RWPE1 (cell line): Measurements from ENCODE around the gene CRELD2.

Experiments used
- CTCF ChIA-PET: fragments of 350-600 bp; sonication (Branson Sonifier 250); formaldehyde crosslinking; extraction: SDS; loops from one replicate; lab custom pipeline; 2021; lab: Yijun Ruan, JAX
- POLR2A ChIA-PET: fragments of 400-600 bp; formaldehyde crosslinking; extraction: SDS; loops from one replicate; lab custom pipeline; 2020; ENCODE audit warnings: antibody characterized with exemption; ENCODE audit not compliant: low non-redundant PET; lab: Yijun Ruan, JAX
- DNase-seq: peaks from one replicate; pipeline ENCODE4 v3.0.0; 2012; ENCODE audit warnings: low spot score
- H3K27ac ChIP-seq: fragments of 450-650 bp; 2 replicates; pipeline ENCODE4 v1.5.1; 2017
- TF ChIP-seq, protein P1 (sequence below): fragments of 450-650 bp; conservative IDR thresholded peaks from 2 replicates; pipeline ENCODE4 v1.5.1; 2017; ENCODE audit warnings: low read depth, mild to moderate bottlenecking

CRELD2 gene

GRCh38 chr22:49922484-49922883, 4.0 kb downstream of the CRELD2 start:
- ChIA-PET POLR2A (no interaction called here), CTCF (no interaction called here)
- DNase-seq: no peak
- H3K27ac ChIP-seq: peak overlapping the region; percentile 37
- TF ChIP-seq, protein P1, sequence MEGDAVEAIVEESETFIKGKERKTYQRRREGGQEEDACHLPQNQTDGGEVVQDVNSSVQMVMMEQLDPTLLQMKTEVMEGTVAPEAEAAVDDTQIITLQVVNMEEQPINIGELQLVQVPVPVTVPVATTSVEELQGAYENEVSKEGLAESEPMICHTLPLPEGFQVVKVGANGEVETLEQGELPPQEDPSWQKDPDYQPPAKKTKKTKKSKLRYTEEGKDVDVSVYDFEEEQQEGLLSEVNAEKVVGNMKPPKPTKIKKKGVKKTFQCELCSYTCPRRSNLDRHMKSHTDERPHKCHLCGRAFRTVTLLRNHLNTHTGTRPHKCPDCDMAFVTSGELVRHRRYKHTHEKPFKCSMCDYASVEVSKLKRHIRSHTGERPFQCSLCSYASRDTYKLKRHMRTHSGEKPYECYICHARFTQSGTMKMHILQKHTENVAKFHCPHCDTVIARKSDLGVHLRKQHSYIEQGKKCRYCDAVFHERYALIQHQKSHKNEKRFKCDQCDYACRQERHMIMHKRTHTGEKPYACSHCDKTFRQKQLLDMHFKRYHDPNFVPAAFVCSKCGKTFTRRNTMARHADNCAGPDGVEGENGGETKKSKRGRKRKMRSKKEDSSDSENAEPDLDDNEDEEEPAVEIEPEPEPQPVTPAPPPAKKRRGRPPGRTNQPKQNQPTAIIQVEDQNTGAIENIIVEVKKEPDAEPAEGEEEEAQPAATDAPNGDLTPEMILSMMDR: no peak

- TF ChIP-seq, protein P1: no peak
- ChIA-PET CTCF (no interaction called here), POLR2A (no interaction called here)
- no peak for DNase-seq
- H3K27ac ChIP-seq: peak overlapping the region; percentile 16; the same call in 1 of the 2 replicates
Measured at GRCh38 chr22:49922926-49923325, 4.5 kb downstream of the CRELD2 start.

DNA sequence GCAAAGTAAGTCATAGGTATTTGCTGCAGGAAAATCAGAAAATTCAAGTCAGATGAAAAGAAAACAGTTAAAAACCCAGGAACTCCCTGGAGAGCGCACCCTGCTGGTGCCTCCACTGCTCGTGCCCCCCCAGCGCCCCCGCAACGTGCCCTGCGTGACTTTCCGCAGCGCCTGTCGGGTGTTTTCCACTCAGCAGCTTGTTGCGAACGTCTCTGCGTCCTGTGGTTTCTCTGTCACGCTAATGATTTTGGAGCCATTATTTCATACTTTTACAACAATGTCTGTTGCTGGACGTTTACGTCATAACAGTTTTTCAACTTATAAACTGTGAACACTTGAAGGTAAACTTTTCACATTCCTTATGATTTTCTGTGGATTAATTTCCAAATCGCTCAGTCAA, 5.0 kb downstream of the CRELD2 start:
- peak overlapping the region; percentile 16; the same call in 1 of the 2 replicates for H3K27ac ChIP-seq
- TF ChIP-seq, protein P1: 0 out of 2 replicates have a peak, but pooled peaks have one; percentile 12
- ChIA-PET CTCF (no interaction called here), POLR2A (no interaction called here)
- DNase-seq: no peak

DNA sequence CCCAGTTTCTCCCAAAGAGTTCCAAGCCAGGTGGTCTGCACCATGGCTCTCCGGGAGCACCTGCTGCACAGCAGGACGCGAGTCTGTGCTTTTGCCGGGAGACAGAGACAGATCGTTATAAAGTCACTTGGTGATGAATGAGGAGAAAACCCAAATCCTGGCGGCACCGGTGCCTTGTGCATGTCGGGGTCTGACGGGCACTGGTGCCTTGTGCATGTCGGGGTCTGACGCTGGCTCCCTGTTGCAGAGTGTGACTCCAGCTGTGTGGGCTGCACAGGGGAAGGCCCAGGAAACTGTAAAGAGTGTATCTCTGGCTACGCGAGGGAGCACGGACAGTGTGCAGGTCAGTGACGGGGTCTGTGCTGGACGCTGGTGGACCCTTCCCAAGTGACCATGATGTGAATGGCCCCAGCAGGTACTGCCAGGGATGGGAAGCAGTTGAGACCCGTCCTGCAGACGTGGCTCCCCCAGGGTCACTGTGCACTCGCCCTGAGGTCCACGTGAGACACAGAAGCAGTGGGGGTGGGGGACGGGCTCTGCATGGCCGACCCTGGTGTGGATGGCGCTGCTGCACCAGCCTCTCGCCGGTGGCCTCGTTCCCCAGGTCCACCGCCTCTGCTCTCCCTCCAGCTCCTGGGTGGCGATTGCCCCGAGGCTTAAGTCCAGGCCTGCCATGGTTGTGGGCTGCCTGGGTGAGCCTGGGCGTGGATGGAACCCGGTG, 5.8 kb downstream of the CRELD2 start:
- POLR2A ChIA-PET: no interaction called here
- TF ChIP-seq, protein P1: no peak
- DNase-seq: no peak
- H3K27ac ChIP-seq: no peak overlapping the region
- CTCF ChIA-PET: no interaction called here

- TF ChIP-seq, protein P1: no peak
- peak overlapping the region; percentile 21; the same call in 1 of the 2 replicates for H3K27ac ChIP-seq
- CTCF ChIA-PET: no interaction called here
- POLR2A ChIA-PET: no interaction called here
- no peak for DNase-seq
Measured at GRCh38 chr22:49925525-49926128, 7.2 kb downstream of the CRELD2 start.

DNA sequence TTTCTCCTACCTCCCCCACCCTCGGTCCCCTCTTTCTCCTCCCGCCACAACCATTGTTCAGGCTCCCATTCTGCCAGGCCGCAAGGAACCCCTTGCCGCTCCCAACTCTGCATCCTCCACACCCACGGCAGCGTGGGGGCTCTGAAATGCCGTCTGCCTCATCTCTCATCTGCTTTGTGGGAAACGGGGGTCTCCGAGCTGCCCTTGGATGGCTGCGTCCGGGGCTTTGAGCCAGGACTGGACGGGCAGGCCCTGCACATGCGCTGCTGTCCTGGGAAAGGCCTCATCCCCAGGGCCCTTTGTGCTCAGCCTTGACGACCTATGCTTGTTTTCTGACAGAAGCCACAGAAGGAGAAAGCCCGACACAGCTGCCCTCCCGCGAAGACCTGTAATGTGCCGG, 8.5 kb downstream of the CRELD2 start:
- POLR2A ChIA-PET: no interaction called here
- TF ChIP-seq, protein P1: no peak
- 0 out of 2 replicates have a peak overlapping the region, but pooled peaks have one; percentile 9 for H3K27ac ChIP-seq
- no peak for DNase-seq
- CTCF ChIA-PET: interaction anchor here (0.8 kb wide), 1 partner anchor 103 kb away, joined by 3 read pairs; no protein-coding TSS in a partner anchor
